IMR-90 (cell line): Measurements from ENCODE around the gene RAB31. TPM values are rescaled to one million over a fixed set of nuclear protein-coding genes. Genes with fewer than 3 reads are reported as not detected.

ENCODE experiments used
- ATAC-seq: fragments of 200-7000 bp; cut with Tn5 transposase; 2 replicates; pipeline ENCODE4 v1.9.1; 2020; ENCODE audit warnings: low read depth, mild to moderate bottlenecking, moderate library complexity
- BruUV-seq: library from RNA; stranded (reverse); fragments of 400-500 nt; replicated peaks from 2 replicates; lab custom pipeline; 2021; lab: Mats Ljungman, UMichigan
- CTCF ChIA-PET: fragments of 300-600 bp; formaldehyde crosslinking; extraction: SDS; loops from one replicate; lab custom pipeline; 2021; ENCODE audit warnings: antibody characterized with exemption; lab: Yijun Ruan, JAX
- POLR2A ChIA-PET: fragments of 300-600 bp; sonication (Branson Sonifier 250); formaldehyde crosslinking; loops from one replicate; lab custom pipeline; 2022; ENCODE audit warnings: antibody characterized with exemption; ENCODE audit not compliant: unreplicated experiment; lab: Charles Lee
- DNase-seq: peaks from one replicate; pipeline ENCODE4 v3.0.0; 2013
- H2AFZ ChIP-seq: replicated peaks from 2 replicates; pipeline ENCODE3; 2013; ENCODE audit warnings: low read length, mild to moderate bottlenecking; ENCODE audit not compliant: poor library complexity
- H2AK5ac ChIP-seq: 2 replicates; pipeline ENCODE4 v1.6.1; 2013; ENCODE audit warnings: low read depth, low read length, inconsistent platforms
- H2AK9ac ChIP-seq: replicated peaks from 2 replicates; pipeline ENCODE3; 2013; ENCODE audit warnings: mild to moderate bottlenecking, low read depth, low read length, moderate library complexity; ENCODE audit not compliant: poor library complexity
- H2BK120ac ChIP-seq: 2 replicates; pipeline ENCODE4 v1.6.1; 2013; ENCODE audit warnings: low read depth, low read length, inconsistent platforms
- H2BK15ac ChIP-seq: 3 replicates; pipeline ENCODE4 v1.6.1; 2013; ENCODE audit warnings: low read depth, low read length, inconsistent platforms
- H2BK20ac ChIP-seq: 2 replicates; pipeline ENCODE4 v1.6.1; 2013; ENCODE audit warnings: low read depth, mild to moderate bottlenecking, inconsistent platforms, low read length, moderate library complexity
- H2BK5ac ChIP-seq: 2 replicates; pipeline ENCODE4 v1.6.1; 2013; ENCODE audit warnings: mild to moderate bottlenecking, low read depth, low read length, inconsistent platforms; ENCODE audit not compliant: poor library complexity, severe bottlenecking
- H3K14ac ChIP-seq: replicated peaks from 2 replicates; pipeline ENCODE4 v1.6.1; 2013; ENCODE audit warnings: low read depth, low read length, inconsistent platforms
- H3K18ac ChIP-seq: 2 replicates; pipeline ENCODE4 v1.6.1; 2013; ENCODE audit warnings: low read depth, low read length, control low read depth
- H3K23ac ChIP-seq: 2 replicates; pipeline ENCODE4 v1.6.1; 2013; ENCODE audit warnings: low read depth, low read length, inconsistent platforms
- H3K27ac ChIP-seq: 2 replicates; pipeline ENCODE4 v1.5.1; 2013; ENCODE audit warnings: mild to moderate bottlenecking, control low read depth, low read length; ENCODE audit not compliant: insufficient read depth
- H3K27me3 ChIP-seq: 2 replicates; pipeline ENCODE4 v1.6.1; 2013; ENCODE audit warnings: low read length; ENCODE audit not compliant: control insufficient read depth, insufficient read depth
- H3K36me3 ChIP-seq: 2 replicates; pipeline ENCODE4 v1.6.1; 2013; ENCODE audit warnings: low read length, mixed read lengths; ENCODE audit not compliant: control insufficient read depth, insufficient read depth
- H3K4ac ChIP-seq: 2 replicates; pipeline ENCODE4 v1.6.1; 2013; ENCODE audit warnings: low read depth, low read length, inconsistent platforms
- H3K4me1 ChIP-seq: 2 replicates; pipeline ENCODE4 v1.6.1; 2013; ENCODE audit warnings: low read length, mixed read lengths; ENCODE audit not compliant: control insufficient read depth, insufficient read depth
- H3K4me2 ChIP-seq: 2 replicates; pipeline ENCODE4 v1.6.1; 2013; ENCODE audit warnings: low read depth, mild to moderate bottlenecking, control low read depth, low read length, moderate library complexity
- H3K4me3 ChIP-seq: 2 replicates; pipeline ENCODE4 v1.5.1; 2013; ENCODE audit warnings: low read depth, mild to moderate bottlenecking, control low read depth, low read length, moderate library complexity; ENCODE audit not compliant: insufficient read depth
- H3K56ac ChIP-seq: 2 replicates; pipeline ENCODE4 v1.6.1; 2013; ENCODE audit warnings: low read length, inconsistent platforms; ENCODE audit not compliant: insufficient read depth; ENCODE audit errors: extremely low read depth
- H3K79me1 ChIP-seq, 2 experiments: 2 replicates each; pipeline ENCODE4 v1.6.1; 2013; ENCODE audit warnings: low read length in 2 of 2, inconsistent platforms in 1 of 2, low read depth in 1 of 2
- H3K9ac ChIP-seq: 2 replicates; pipeline ENCODE4 v1.6.1; 2013; ENCODE audit warnings: low read depth, low read length, control low read depth
- H3K9me1 ChIP-seq: 2 replicates; pipeline ENCODE4 v1.6.1; 2013; ENCODE audit warnings: low read length, inconsistent platforms; ENCODE audit not compliant: insufficient read depth
- H3K9me3 ChIP-seq: 2 replicates; pipeline ENCODE4 v1.6.1; 2013; ENCODE audit warnings: low read length; ENCODE audit not compliant: control insufficient read depth, insufficient read depth
- H4K20me1 ChIP-seq: 2 replicates; pipeline ENCODE4 v1.6.1; 2013; ENCODE audit warnings: low read length, inconsistent platforms; ENCODE audit not compliant: insufficient read depth
- H4K5ac ChIP-seq: 2 replicates; pipeline ENCODE4 v1.6.1; 2013; ENCODE audit warnings: mild to moderate bottlenecking, low read depth, low read length, control low read depth
- H4K8ac ChIP-seq, 2 experiments: 2 replicates each; pipeline ENCODE4 v1.6.1; 2013; ENCODE audit warnings: low read depth in 2 of 2, low read length in 2 of 2, control low read depth in 1 of 2, inconsistent platforms in 1 of 2
- H4K91ac ChIP-seq: 2 replicates; pipeline ENCODE4 v1.6.1; 2013; ENCODE audit warnings: low read depth, low read length, inconsistent platforms; ENCODE audit not compliant: insufficient read depth
- CHD1 ChIP-seq: IDR thresholded peaks from 2 replicates; pipeline ENCODE4 v1.6.1; 2012; ENCODE audit warnings: low read depth, low read length, improper control_type of control experiment
- ELK1 ChIP-seq: fragments of 150-350 bp; IDR thresholded peaks from 2 replicates; pipeline ENCODE4 v1.6.1; 2016; ENCODE audit warnings: low read depth, mild to moderate bottlenecking, low read length, moderate library complexity, borderline replicate concordance
- FOS ChIP-seq: fragments of 150-350 bp; IDR thresholded peaks from 2 replicates; pipeline ENCODE4 v1.6.1; 2016; ENCODE audit warnings: low read depth, low read length
- NFE2L2 ChIP-seq: fragments of 150-350 bp; IDR thresholded peaks from 2 replicates; pipeline ENCODE4 v1.6.1; 2016; ENCODE audit warnings: low read depth, mild to moderate bottlenecking, low read length
- POLR2A ChIP-seq: IDR thresholded peaks from 2 replicates; pipeline ENCODE4 v1.6.1; 2012; ENCODE audit warnings: mild to moderate bottlenecking, low read depth, low read length
- RAD21 ChIP-seq: IDR thresholded peaks from 2 replicates; pipeline ENCODE4 v1.6.1; 2012; ENCODE audit warnings: low read length, improper control_type of control experiment
- RCOR1 ChIP-seq: IDR thresholded peaks from 2 replicates; pipeline ENCODE4 v1.6.1; 2012; ENCODE audit warnings: mild to moderate bottlenecking, low read length, improper control_type of control experiment; ENCODE audit not compliant: insufficient replicate concordance
- SMC3 ChIP-seq: fragments of 150-350 bp; IDR thresholded peaks from 2 replicates; pipeline ENCODE4 v1.6.1; 2016; ENCODE audit warnings: low read depth, mild to moderate bottlenecking, antibody characterized with exemption, low read length, moderate library complexity
- USF2 ChIP-seq: fragments of 150-350 bp; IDR thresholded peaks from 2 replicates; pipeline ENCODE4 v1.6.1; 2017; ENCODE audit warnings: mild to moderate bottlenecking, antibody characterized with exemption, low read length, low read depth
- WGBS, 2 experiments: methylation state at CpG; one replicate each; pipeline versions ENCODE4 v1.1.5 to v1.1.7; 2013; ENCODE audit warnings: missing lambda C conversion rate in 2 of 2; ENCODE audit not compliant: insufficient read length in 1 of 2; ENCODE audit errors: extremely low coverage in 2 of 2; 5-methylcytosine and 5-hydroxymethylcytosine counted together
- dilution Hi-C: fragments of 300-500 bp; cut with HindIII; formaldehyde crosslinking; loops from one replicate; pipeline ENCODE4 v1.14.3; 2018; ENCODE audit warnings: low sequenced_read_pairs; ENCODE audit not compliant: unreplicated experiment
- in situ Hi-C: fragments of 300-500 bp; cut with MboI; formaldehyde crosslinking; loops from 3 replicates; pipeline ENCODE4 v1.14.3; 2019; ENCODE audit warnings: low sequenced_read_pairs, inconsistent platforms, mixed read lengths
- intact Hi-C: fragments of 100-400 bp; cut with micrococcal nuclease; formaldehyde crosslinking; loops from 2 replicates; pipeline ENCODE4 v1.10.0; 2022
- polyA plus RNA-seq, 3 experiments: library from polyadenylated mRNA; depleted of rRNA; stranded (reverse); fragments of >200 nt; gene quantifications; 2 replicates each; pipeline ENCODE4 v1.2.3, GENCODE V29; 2012; ENCODE audit warnings: low replicate concordance in 1 of 3
- total RNA-seq: library from RNA; depleted of rRNA; stranded (reverse); fragments of >200 nt; gene quantifications from 2 replicates; pipeline ENCODE4 v1.2.3, GENCODE V29; 2012

Gene RAB31
- total and polyA plus RNA-seq, 2 of the 4 experiments (the other 2 are of a cell fraction): 13.8 to 26.9 TPM

- POLR2A ChIA-PET: no interaction called here
- dilution Hi-C loops: no loop called here
- Histone ChIP-seq H2AK5ac (no peak overlapping the region), H2AK9ac (no peak overlapping the region), H2BK15ac (no peak overlapping the region), H3K4me2 (no peak overlapping the region), H3K23ac (no peak overlapping the region), H3K79me1 (0 out of 4 replicates have a peak, but pooled peaks cover 0 to 3% of the 10 kb centered on the region in 2 experiments), H3K56ac (no peak overlapping the region), H3K14ac (no peak overlapping the region), H3K4ac (no peak overlapping the region), H3K4me1 (no peaks in the 10 kb centered on the region), H4K5ac (no peak overlapping the region), H3K9me1 (no peaks in the 10 kb centered on the region), H2BK20ac (no peak overlapping the region), H3K27ac (no peak overlapping the region), H3K36me3 (no peaks in the 10 kb centered on the region), H3K9ac (no peak overlapping the region), H4K20me1 (no peaks in the 10 kb centered on the region), H3K4me3 (no peak overlapping the region), H3K27me3 (no peaks in the 10 kb centered on the region), H3K18ac (no peak overlapping the region), H2AFZ (no peak overlapping the region), H2BK5ac (no peak overlapping the region), H4K8ac (no peak overlapping the region), H2BK120ac (no peak overlapping the region), H3K9me3 (no peaks in the 10 kb centered on the region), H4K91ac (no peak overlapping the region)
- in situ Hi-C loops: no loop called here
- TF ChIP-seq RAD21: no peak
- TF ChIP-seq RCOR1: no peak
- TF ChIP-seq ELK1: no peak
- TF ChIP-seq CHD1: no peak
- TF ChIP-seq FOS: no peak
- TF ChIP-seq NFE2L2: no peak
- TF ChIP-seq POLR2A: no peak
- no peak for TF ChIP-seq USF2
- TF ChIP-seq SMC3: no peak
- WGBS, 2 experiments: no CpG with 5 or more reads among the region's 4 CpGs
- ATAC-seq (no peak), DNase-seq (no peak)
- intact Hi-C loops: no loop called here
- CTCF ChIA-PET: no interaction called here
- no TSS peak for BruUV-seq
These were observed 199.8 kb downstream of the RAB31 start for GRCh38 chr18:9907867-9908266.
